Measurements from ENCODE around the gene GPR180.
A peak's percentile ranks its signal among the peaks of the same experiment; 100 is the strongest.

The GPR180 gene

DNA sequence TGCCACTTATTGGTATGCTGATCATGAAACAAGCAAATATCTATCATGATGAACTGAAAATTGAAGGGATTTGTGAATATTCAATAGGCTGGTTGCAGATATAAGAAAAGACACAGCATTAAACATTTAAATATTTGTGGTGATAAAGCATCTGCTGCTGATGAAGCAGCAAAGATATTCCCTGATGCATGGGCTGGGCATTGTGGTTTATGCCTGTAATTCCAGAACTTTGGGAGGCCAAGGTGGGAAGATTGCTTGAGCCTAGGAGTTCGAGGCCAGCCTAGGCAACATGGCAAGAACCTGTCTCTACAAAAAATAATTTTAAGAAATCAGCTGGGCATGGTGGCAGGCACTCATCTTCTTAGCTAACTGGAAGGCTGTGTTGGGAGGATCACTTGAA, 54.5 kb downstream of the GPR180 start:
- DNase-seq (ENCODE audit: low spot score): no peak

- DNase-seq (ENCODE audit: low spot score): peak; percentile 42
These were observed 55.1 kb downstream of the GPR180 start for GRCh38 chr13:94656766-94657165.

GRCh38 chr13:94657167-94657566, 55.5 kb downstream of the GPR180 start:
- DNase-seq (ENCODE audit: low spot score): no peak

- DNase-seq (ENCODE audit: low spot score): no peak
These were observed 57.4 kb downstream of the GPR180 start for GRCh38 chr13:94658926-94659597.

DNA sequence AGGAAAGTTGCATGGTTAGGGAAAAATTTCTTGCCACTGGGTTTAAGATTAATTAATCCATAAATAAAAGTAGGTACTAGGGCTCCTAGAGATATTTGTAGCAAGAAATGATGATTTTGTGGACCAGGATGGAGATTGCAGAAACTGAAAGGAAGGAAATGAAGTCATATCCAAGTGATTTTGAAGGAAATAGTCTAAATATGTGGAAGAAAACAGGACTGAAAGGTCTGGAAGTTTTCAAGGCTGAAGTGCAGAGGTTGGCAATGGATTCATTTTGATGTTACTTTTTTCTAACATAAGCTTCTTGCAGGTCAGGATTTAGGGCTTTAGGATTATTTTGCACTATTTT, 57.9 kb downstream of the GPR180 start:
- no peak for DNase-seq (ENCODE audit: low spot score)

DNA sequence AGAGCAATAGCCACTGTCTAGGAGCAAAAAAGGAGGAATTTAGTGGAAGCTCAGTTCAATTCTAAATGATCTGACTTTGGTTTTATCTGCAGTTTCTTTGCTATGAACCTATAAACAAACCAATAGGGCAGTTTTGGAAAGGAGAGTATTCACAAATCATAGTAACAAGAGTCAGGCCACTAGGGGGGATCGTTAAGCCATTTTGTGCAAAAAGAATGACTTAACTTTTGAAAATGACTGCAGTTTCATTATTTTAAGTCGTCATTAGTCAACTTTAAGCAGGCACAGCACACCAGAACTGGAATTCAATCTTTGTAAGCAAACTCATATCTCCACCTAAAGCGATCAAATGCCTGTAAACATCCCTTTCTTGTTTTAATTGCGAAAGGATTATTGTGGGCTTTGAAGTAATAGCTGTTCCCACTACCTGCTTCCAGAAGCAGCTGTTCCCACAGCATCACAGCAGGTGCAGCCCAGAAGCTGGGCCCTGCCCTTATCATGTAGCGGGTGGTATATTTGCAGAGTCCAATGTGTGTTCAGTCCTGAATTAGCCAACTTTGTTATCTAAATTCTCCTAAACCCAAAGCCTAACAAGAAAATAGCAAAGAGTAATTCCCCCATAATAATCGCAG, 59.2 kb downstream of the GPR180 start:
- no peak for DNase-seq (ENCODE audit: low spot score)

DNA sequence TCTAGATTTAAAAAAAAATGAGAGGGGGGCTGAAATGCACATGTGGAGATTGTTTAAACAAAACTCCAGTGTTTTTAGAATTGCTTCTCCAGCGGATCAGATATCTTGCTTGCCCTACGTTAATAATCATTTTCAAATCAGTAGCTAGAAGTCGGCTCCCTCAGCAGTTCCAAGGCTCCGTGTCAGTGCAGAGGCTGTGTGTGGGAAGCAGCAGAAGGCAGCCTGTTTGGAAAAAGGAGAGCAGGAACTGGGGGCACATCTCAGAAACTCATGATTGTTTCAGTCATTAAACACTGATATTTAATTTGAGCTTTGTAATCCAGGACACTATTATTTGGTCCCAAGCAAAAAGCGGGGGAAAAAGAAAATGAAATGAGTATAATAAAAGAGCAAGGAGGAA, 59.7 kb downstream of the GPR180 start:
- no peak for DNase-seq (ENCODE audit: low spot score)

DNA sequence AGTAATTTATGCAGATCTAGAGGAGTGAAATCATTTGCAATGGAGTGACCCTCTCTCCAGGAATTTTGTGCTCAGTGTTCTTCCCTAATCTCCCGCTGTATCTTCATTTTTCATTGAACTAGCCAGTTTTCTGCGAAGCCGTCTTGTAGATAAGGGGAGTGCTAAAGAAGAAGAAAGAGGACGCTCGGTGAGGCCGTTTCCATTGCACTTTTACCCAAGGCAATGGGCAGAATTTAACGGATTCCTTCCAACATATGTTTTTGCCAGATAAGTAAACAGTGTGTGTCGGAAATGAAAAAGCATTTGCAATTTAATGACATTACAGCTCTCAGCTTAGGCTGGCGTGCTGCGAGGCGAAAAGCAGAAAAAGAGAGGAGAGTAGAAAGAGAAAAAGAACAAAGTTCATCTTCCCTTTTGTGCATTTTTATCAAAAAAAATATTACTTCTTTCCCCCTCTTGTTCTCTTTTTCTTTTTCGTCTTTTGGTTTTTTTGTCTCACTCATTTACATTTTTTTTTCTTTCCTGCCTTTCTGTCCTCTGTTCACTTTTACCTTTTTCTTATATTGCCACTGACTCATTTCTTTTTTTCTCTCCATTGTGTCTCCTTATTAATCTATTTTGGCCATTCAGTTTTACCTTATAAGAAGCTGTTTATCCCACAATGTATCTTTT, 60.8 kb downstream of the GPR180 start:
- DNase-seq (ENCODE audit: low spot score): no peak

DNA sequence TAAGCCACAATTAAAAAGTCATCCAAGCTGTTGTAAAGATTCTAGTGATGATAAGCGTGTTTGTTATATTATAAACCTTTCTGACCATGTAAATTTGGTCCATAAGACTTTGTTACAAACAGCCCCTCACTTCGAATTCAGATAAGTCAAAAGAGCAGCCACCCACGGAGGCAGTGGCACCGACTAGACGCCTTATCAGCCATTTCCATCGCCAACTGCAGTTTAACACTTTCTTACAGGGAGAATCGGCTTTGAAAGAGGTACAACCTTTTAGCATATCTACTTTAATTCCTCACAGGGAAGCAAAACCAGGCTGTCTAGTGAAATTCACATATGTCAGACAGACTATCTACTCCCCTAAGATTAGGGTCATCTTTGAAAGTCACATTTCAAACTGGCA, 63.2 kb downstream of the GPR180 start:
- no peak for DNase-seq (ENCODE audit: low spot score)

DNA sequence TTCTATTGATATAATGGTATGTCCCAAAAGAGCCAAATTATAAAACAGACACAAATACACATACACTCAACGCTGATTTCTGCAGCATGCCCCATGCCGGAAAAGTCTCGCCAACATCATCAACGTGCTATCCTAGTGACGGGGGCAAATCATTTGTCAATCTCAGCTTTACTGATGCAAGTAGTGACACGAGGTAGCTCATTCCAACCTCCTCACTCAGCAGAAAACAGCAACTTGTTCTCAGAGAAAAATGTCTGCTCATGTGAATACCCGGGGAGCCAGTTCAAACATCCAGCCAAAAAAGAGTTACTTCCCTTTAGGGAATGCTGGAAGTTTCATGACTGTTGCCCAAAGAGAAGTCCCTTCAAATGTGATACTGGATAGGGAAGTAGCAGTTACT, 64.4 kb downstream of the GPR180 start:
- DNase-seq (ENCODE audit: low spot score): no peak

DNA sequence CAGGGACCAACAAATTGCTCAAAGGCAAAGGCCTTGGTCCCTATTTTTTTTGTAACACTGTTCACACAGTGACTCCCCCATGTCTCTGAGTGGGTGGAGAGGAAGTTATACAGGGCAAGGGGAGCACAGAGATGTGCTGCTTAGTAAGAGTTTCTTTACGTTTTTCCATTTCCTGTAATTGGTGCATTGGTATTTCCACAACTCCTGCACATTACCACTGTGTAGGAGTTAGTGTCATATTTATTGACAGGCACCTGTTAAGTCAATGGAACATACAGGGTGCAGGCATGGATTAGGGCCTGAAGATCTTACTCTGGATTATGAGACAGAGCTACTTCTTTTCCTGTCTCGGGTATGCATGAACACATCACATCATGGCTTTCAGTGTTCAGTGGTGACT, 65.5 kb downstream of the GPR180 start:
- DNase-seq (ENCODE audit: low spot score): no peak

GRCh38 chr13:94672400-94672799, 70.7 kb downstream of the GPR180 start:
- no peak for DNase-seq (ENCODE audit: low spot score)

DNA sequence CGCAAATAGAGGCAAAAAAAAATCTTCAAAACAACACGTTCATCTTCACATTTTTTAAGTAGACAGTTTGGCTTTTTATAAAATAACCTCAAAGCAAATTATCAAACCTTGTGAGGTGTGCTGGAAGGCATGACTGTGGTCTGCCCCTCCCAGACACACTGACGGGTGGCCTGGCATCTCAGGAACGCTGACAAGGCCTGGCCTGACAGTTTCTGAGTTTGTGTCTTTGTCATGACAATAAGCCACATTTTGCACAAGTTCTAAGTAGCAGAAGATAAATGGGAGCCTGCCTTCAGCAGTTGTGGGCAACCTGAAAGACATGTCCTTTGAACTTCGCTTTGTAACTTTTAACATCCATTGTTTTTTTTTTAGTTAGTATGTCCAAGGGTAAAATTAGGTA, 72.2 kb downstream of the GPR180 start:
- DNase-seq (ENCODE audit: low spot score): no peak

DNA sequence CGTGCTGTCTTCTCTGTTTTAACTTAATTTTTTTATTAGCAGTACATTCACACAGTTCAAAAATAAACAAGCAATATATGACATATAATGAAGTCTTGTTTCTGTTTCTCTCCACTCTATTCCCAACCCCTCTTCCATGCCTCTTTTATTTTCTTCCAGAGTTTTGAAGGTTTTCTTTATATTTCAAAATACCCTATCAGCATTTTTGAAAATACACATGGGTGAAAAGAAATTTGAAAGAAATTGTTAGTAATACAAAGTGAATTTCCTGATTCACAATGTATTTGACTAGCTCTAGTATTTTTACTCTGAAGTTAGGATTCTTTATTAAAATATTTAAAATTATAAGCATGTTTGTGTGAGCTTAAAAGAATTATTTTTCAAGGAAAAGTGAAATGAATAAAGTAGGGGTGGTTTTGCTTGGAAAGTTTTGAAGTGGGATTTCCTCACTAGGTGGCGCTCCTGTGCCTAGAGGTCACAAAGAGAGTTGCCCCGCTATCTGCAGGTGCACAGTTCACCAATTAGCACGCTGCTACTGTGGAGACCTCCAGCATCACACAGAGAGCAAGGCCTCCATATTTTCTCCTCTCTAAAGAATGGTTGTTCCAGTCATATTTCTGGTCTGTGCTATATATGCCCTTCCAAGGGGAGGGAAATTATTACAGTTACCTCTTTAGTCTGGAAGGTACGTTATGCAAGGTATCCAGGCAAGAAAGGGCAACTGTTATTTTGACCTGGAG, 73.1 kb downstream of the GPR180 start:
- DNase-seq (ENCODE audit: low spot score): peak; percentile 50

- DNase-seq (ENCODE audit: low spot score): no peak
These were observed 76.1 kb downstream of the GPR180 start for GRCh38 chr13:94677799-94678198.

DNA sequence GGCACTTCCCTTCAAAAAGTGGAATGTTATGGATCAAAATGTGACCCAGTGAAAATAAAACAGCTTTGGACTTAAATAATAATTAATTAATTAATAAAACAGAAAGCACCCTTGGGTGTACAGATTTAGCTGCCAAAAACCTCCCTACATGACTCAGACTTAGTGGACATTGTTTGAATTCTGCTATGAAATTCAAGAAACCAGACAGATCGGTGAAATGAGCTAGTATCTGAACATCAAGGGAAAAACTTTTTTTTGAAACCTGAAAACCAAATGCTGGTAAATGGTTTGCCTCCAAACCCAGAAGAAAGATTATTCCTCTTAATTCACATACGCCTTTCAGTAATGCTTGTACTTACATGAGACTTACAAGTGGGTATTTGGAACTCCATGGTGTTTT, 77.2 kb downstream of the GPR180 start:
- no peak for DNase-seq (ENCODE audit: low spot score)

DNA sequence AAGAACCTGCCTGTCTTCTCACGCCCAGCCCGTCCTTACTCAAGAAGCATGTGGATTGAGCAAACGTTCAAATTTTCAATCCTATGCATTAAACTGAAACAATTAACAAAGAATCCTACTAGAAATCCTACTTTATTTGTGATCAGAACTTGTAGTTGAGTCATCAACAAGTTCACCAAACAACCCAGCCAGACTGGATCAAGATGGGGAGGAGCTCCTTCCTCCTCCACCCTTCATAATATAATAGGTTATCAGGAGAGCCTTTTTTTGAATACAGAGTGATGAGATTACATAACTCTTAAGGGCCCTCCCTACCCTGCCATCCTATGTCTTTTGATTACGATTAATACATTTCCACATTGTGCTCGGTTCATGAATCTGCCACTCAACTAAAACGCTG, 78.0 kb downstream of the GPR180 start:
- no peak for DNase-seq (ENCODE audit: low spot score)

- no peak for DNase-seq (ENCODE audit: low spot score)
These were observed 80.6 kb downstream of the GPR180 start for GRCh38 chr13:94682229-94682628.

- DNase-seq (ENCODE audit: low spot score): no peak
These were observed 81.8 kb downstream of the GPR180 start for GRCh38 chr13:94683409-94683808.

Measured in COLO829 (cell line).